Measurements from ENCODE around the gene CAMKMT. TPM values are rescaled to one million over a fixed set of nuclear protein-coding genes. Genes with fewer than 3 reads are reported as not detected.

The CAMKMT gene
- total RNA-seq, 1 donor from 2014 or later = 10.0 TPM

DNA sequence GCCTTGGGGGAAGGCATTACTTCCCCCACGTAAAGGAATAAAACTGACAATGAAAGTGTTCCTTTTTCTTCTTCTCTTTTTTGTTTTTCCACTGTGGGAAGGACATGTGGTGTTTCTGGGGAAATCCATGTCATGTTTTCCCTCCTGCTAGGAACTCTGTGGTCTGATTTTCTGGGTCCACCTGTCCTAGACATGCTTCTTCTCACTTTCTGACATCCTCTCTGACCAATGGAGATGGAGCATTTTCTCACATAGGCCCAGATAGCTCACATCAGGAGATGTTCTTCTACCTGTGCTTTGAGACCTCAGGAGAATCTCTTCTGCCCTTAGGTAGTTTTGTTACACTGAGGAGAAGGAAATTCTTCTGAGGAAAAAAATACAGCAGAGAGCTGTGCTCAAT lies 327.8 kb downstream of the CAMKMT start:
- no peak for DNase-seq (ENCODE audit: low read depth)

- DNase-seq (ENCODE audit: low read depth) = no peak
These were observed 329.5 kb downstream of the CAMKMT start for GRCh38 chr2:44691174-44691785.

DNA sequence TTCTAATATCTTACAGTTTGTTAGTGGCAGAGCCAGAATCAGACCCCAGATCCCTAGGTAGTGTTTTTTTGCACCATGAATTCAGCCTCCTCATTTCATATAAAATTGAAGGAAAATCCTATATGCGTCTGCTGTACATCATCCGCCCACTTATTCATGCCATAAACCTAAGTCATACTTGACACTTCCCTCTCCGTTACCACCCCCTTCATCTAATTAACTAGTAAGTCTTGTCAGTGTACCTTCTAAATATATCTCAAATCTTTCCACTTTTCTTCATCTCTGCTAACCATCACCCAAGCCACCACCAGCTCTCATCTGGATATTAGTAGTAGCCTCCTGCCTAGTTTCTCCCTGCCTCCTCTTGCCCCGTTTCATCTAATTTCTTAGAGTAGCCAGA lies 331.1 kb downstream of the CAMKMT start:
- no peak for DNase-seq (ENCODE audit: low read depth)

GRCh38 chr2:44700824-44701223 lies 339.1 kb downstream of the CAMKMT start:
- no peak for DNase-seq (ENCODE audit: low read depth)

DNA sequence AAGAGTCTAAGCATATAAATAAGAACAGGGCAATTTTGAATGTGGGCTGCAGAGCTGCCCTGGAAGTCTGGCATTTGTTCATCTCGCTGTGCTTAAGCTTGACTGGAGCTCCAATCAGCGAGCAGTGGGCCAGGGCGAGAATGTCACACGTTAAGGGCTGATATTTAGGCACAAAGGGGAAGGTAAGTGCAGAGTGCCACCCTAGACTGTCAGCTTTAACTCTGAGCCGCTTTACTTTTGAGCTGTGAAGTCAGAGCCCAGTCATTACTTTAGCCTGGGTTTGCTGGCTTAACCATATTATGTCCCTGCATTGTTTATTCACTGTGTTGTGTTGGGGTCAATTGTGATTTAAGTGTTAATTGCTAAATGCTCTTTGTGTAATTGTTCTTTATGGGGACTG lies 343.6 kb downstream of the CAMKMT start:
- DNase-seq (ENCODE audit: low read depth) = no peak

GRCh38 chr2:44705876-44706480 lies 344.2 kb downstream of the CAMKMT start:
- no peak for DNase-seq (ENCODE audit: low read depth)

DNA sequence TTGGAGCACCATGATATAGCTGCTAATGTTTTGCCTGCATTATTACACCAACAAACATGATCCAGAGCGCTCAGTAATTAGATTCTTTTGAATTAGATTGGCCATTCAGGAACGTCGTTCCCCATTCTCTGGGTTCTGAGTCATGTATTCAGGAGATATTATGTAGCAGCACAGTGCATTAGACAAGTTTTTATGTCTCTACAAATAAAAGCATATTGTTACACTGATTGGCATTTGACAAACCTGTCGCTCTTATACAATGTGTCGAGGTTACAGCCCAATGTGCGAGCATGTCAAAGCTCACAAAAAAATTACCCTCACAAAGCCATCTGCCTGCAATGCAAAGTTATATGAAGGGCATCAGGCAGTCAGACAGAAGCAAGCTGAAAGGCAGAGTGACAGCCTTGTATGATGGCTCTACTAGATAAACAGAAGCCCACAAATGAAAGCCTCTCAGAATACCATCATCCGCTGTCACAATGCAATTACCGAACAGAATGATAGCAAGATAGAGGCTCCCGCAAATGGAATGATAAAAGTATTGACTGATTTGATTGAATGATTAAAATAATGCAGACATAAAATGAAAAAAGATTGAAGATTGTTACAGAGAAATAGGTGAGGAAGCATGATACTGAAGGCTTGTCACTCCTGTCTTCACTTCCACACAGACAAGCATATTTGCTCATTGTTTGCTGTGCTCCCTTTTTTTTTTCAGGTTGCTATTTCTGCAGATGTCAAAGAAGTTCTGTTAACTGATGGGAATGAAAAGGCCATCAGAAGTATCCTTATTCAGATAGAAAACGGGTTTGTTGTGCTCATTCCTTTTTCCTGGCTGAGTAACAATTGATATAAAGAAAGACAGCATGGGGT lies 345.2 kb downstream of the CAMKMT start:
- DNase-seq (ENCODE audit: low read depth) = no peak

DNA sequence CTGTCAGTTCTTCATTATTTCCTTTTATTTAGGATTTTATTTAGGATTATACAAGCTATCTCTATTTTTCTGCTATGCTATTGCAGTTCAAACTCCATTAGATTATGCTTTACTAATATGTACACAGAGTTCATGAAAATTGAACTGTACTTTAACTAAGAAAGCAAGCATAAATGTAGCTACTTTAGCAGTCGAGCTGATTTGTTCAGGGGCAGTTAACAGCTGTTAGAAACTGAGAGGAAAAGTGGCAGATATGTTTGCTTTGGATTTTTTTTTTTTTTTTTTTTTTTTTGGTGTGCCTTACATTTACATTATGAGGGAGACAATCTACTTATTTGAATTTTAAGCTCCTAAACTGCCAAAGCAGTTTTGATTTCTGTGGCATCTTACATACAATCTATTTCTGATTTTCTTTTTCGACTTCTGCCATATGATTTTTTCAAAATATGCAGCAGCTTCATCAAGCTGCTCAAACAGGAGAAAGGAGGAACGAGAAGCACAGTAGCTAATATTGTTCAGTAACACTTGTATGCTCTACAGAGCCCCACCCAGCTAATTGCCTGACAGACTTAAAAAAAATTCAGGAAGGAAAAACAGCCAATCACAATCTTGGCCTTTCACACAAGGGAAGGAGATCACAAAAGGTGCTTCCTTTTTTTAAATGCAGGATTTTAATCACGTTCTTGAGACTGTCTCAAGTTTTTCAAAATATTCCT lies 346.4 kb downstream of the CAMKMT start:
- DNase-seq (ENCODE audit: low read depth) = no peak

DNA sequence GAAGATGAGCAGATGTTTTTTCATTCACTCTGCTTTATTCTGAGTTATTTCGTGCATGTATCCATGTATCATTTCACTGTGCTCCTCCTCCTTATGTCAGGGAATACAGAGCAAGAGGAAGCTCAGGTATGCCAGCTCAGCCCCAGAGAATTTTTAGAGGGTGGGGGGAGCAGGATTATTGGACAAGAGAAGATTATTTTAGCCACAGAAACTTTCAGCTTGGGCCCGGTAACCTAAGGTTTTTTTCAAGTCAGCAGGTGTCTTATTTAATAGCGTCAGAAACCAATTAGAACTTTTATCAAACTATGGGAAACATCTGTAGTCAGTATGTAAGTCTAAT lies 346.9 kb downstream of the CAMKMT start:
- no peak for DNase-seq (ENCODE audit: low read depth)

DNA sequence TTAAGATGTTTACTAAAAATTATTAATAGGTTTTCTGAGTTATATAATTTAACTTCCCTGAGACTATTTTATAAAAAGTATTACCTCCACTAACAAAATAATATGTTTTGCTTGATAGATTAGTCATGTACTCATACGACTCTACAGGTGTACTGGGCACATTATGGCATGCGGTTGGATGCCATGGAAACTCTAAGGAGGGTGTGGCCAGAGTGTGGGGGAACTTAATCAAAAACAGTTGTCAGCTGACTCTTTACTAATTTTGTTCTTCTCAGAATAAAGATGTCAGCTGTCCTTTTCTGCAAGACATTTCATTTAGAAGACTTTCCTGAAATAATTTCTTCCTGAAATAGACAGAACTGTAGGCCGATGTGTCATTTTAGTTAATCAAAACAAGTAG lies 351.4 kb downstream of the CAMKMT start:
- DNase-seq (ENCODE audit: low read depth) = no peak

DNA sequence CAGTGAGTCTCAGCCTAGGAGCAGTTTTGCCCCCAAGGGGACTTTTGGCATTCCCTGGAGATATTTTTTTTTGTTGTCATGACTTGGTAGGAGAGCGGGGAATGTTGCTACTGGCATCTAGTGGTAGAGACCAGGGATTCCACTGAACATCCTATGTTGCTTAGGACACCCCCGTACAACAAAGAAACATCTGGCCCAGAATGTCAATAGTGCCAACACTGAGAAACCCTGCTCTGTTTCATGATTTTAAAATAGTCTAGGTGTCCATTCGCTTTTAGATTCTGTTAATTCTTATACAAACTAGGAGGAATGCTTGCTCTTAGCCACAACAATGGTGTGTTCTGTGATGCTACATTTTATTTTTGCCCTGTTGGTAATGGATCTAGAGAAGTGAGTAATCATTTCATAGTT lies 353.9 kb downstream of the CAMKMT start:
- DNase-seq (ENCODE audit: low read depth) = peak; percentile 57

DNA sequence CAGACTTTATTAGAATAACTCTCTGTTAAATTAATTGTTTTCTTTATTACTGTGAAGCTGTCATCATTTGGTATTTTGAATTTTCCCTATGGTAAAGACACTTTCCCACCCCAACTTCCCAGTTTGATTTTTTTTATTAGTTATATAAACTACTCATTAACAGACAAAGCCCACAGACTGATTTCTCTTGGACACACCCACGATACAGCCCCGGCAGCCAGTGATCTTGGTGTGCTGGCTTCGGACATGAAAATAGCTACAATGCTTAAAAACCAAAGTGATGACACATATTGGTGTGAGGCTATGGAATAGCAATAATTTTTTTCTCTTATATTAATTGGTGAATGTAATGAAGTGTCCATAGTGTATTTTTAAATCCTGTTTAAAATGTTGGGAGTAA lies 354.4 kb downstream of the CAMKMT start:
- DNase-seq (ENCODE audit: low read depth) = no peak

GRCh38 chr2:44718431-44718830 lies 356.7 kb downstream of the CAMKMT start:
- DNase-seq (ENCODE audit: low read depth) = no peak

GRCh38 chr2:44719562-44719961 lies 357.8 kb downstream of the CAMKMT start:
- no peak for DNase-seq (ENCODE audit: low read depth)

GRCh38 chr2:44722026-44722625 lies 360.4 kb downstream of the CAMKMT start:
- DNase-seq (ENCODE audit: low read depth) = no peak

GRCh38 chr2:44723921-44724320 lies 362.2 kb downstream of the CAMKMT start:
- no peak for DNase-seq (ENCODE audit: low read depth)

GRCh38 chr2:44730593-44730992 lies 368.8 kb downstream of the CAMKMT start:
- no peak for DNase-seq (ENCODE audit: low read depth)

DNA sequence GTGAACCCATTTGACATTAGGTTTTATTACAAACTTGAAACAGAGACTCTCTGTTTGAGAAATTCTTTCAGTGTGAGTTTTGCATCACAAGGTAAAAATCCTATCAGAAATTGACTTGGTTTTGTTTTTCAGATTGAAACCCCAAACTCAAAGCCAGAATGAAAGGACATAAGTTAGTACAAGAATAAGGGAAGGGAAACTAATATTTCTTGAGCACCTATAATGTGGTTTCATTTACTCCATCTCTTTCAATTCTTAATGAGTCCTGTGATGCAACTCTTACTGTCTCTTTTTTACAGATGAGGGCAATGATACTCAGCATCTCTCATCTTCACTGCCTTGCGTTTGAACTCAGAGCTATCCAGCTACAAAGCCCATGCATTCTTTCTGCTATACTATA lies 369.8 kb downstream of the CAMKMT start:
- no peak for DNase-seq (ENCODE audit: low read depth)

DNA sequence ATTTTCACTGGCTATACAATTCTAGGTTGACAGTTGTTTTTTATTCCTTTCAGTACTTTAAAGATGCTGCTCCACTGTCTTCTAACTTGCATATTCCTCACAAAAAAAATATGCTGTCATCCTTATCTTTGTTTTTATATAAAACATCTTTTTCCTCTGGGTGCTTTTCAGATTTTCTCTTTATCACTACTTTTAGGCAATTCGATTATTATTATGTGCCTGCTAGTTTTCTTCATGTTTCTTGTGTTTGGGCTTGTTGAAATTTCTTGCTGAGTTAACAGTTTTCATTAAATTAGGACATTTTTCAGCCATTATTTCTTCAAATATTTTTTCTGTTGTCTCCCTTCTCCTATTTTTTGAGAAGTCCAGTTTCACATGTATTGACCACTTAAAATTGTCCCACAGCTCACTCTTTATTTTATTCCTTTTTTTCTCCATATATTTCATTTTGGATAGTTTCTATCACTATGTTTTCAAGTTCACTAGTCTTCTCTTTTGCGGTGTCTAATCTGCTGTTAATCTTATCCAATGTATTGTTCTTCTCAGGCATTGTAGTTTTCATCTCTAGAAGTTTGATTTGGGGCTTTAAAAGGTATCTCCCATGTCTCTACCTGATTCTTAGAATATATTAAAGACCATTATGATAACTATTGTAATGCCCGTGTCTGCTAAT lies 374.7 kb downstream of the CAMKMT start:
- DNase-seq (ENCODE audit: low read depth) = no peak

DNA sequence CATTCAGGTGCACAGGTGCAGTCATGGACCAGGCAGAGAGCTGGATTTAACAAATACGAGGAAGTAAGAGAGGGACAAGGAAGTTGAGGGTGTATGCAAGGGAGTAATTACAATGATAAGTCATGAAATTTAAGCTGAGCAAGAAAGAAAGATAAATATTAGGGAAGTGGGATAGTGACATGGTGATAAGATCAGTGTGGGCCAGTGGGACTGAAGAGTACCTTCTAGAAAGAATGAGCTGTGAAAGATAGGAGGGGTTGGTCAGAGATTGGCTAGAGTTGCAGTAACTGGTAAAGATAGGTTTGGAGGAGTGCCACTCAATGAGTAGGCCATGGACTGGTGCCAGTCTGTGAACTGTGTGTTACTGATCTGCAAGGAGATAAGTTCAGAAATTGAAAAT lies 378.9 kb downstream of the CAMKMT start:
- DNase-seq (ENCODE audit: low read depth) = no peak

DNA sequence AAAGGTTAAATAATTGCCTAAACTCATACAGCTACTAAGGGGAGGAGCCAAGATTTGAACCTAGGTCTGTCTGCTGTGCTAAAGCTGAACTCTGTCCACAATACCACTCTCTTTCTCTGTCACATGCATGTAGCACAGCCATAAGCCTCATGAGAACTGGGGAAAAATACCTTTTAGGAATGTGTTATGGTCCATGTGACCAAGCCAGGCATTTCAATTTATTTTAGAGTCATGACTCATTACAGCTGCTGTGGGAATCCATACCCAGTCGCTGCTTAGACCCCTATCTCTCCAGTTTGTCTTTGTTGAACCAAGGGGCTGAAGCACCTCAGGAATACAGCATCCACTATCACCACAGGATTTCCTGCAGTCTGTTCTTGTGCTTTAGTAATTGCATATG lies 379.8 kb downstream of the CAMKMT start:
- peak; percentile 50 for DNase-seq (ENCODE audit: low read depth)

DNA sequence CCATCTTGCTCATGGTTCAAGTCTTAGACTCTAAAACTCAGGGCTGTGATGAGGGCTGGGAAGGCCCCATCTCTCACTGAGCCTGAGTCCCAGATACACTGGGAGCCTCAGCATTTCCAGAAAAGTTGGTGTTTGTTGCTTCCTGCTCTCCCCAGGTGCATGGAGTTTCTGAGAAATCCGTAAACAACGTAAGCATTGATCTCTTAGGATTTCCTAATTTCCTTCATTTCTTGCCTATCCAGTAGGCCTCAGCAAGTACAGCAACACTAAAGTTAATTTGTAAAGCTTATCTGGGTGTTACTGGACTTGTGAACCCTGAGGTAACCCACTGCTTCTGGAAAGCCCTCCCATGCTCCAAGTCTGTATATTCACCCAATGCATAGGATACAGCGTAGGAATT lies 380.3 kb downstream of the CAMKMT start:
- no peak for DNase-seq (ENCODE audit: low read depth)

Measured in renal cortical epithelial cell (primary cell).